Measurements from ENCODE around the gene BCKDK. TPM values are rescaled to one million over a fixed set of nuclear protein-coding genes. Genes with fewer than 3 reads are reported as not detected.

Gene BCKDK
- total and polyA plus RNA-seq, 2 of the 13 experiments (the other 11 are each of a cell fraction or from before 2014, with no cell fraction given), result 24.9 to 42.6 TPM

GRCh38 chr16:31093132-31093703 lies 15.0 kb upstream of the BCKDK start (continued):
- TF ChIP-seq, protein P1, sequence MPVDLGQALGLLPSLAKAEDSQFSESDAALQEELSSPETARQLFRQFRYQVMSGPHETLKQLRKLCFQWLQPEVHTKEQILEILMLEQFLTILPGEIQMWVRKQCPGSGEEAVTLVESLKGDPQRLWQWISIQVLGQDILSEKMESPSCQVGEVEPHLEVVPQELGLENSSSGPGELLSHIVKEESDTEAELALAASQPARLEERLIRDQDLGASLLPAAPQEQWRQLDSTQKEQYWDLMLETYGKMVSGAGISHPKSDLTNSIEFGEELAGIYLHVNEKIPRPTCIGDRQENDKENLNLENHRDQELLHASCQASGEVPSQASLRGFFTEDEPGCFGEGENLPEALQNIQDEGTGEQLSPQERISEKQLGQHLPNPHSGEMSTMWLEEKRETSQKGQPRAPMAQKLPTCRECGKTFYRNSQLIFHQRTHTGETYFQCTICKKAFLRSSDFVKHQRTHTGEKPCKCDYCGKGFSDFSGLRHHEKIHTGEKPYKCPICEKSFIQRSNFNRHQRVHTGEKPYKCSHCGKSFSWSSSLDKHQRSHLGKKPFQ (CRISPR knock-in tag; IDR thresholded peaks at IDR 0.05; ENCODE audit: insufficient replicate concordance), result no peak
- TF ChIP-seq THAP11 (CRISPR knock-in tag; IDR thresholded peaks at IDR 0.05) (peak; percentile 69; the same call in 1 of the 2 replicates), KDM6A (CRISPR knock-in tag; IDR thresholded peaks at IDR 0.05; ENCODE audit: low read depth) (no peak), ZNF550 (CRISPR knock-in tag; IDR thresholded peaks at IDR 0.05; ENCODE audit: borderline replicate concordance) (no peak), RARA (CRISPR knock-in tag; IDR thresholded peaks at IDR 0.05) (0 out of 2 replicates have a peak, but pooled peaks have one; percentile 18), ZBTB26 (CRISPR knock-in tag; IDR thresholded peaks at IDR 0.05; ENCODE audit: borderline replicate concordance) (0 out of 2 replicates have a peak, but pooled peaks have one; percentile 18), ZNF33B (CRISPR knock-in tag; IDR thresholded peaks at IDR 0.05) (no peak), ZNF782 (CRISPR knock-in tag; IDR thresholded peaks at IDR 0.05; ENCODE audit: borderline replicate concordance) (no peak), ZNF704 (CRISPR knock-in tag; IDR thresholded peaks at IDR 0.05; ENCODE audit: borderline replicate concordance) (no peak), FOXP1 (IDR thresholded peaks at IDR 0.05) (no peak), FOXP1 (CRISPR knock-in tag; IDR thresholded peaks at IDR 0.05) (no peak), ZNF777 (CRISPR knock-in tag; IDR thresholded peaks at IDR 0.05) (no peak), SRSF4 (IDR thresholded peaks at IDR 0.05; ENCODE audit: low read depth, low read length, poor library complexity, severe bottlenecking) (no peak), NFRKB (IDR thresholded peaks at IDR 0.05) (no peak), MXD1 (CRISPR knock-in tag; IDR thresholded peaks at IDR 0.05) (no peak), ATF3 (CRISPR knock-in tag; IDR thresholded peaks at IDR 0.05) (no peak), HOXA9 (CRISPR knock-in tag; IDR thresholded peaks at IDR 0.05; ENCODE audit: borderline replicate concordance) (no peak), CREB1 (IDR thresholded peaks at IDR 0.05) (no peak), CREB1 (CRISPR knock-in tag; IDR thresholded peaks at IDR 0.05) (no peak)
- TF ChIP-seq, protein P2, sequence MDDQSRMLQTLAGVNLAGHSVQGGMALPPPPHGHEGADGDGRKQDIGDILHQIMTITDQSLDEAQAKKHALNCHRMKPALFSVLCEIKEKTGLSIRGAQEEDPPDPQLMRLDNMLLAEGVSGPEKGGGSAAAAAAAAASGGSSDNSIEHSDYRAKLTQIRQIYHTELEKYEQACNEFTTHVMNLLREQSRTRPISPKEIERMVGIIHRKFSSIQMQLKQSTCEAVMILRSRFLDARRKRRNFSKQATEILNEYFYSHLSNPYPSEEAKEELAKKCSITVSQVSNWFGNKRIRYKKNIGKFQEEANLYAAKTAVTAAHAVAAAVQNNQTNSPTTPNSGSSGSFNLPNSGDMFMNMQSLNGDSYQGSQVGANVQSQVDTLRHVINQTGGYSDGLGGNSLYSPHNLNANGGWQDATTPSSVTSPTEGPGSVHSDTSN (CRISPR knock-in tag; IDR thresholded peaks at IDR 0.05; ENCODE audit: borderline replicate concordance), result no peak
- TF ChIP-seq, protein P3, sequence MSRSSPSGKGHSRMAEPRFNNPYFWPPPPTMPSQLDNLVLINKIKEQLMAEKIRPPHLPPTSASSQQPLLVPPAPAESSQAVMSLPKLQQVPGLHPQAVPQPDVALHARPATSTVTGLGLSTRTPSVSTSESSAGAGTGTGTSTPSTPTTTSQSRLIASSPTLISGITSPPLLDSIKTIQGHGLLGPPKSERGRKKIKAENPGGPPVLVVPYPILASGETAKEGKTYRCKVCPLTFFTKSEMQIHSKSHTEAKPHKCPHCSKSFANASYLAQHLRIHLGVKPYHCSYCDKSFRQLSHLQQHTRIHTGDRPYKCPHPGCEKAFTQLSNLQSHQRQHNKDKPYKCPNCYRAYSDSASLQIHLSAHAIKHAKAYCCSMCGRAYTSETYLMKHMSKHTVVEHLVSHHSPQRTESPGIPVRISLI (CRISPR knock-in tag; IDR thresholded peaks at IDR 0.05; ENCODE audit: borderline replicate concordance), result no peak
- TF ChIP-seq, protein P4, sequence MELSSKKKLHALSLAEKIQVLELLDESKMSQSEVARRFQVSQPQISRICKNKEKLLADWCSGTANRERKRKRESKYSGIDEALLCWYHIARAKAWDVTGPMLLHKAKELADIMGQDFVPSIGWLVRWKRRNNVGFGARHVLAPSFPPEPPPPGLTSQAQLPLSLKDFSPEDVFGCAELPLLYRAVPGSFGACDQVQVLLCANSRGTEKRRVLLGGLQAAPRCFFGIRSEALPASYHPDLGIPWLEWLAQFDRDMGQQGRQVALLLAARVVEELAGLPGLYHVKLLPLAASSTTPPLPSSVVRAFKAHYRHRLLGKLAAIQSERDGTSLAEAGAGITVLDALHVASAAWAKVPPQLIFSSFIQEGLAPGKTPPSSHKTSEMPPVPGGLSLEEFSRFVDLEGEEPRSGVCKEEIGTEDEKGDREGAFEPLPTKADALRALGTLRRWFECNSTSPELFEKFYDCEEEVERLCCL (CRISPR knock-in tag; IDR thresholded peaks at IDR 0.05; ENCODE audit: borderline replicate concordance), result no peak
